ENCODE results near the gene CRNN. TPM values are rescaled to one million over a fixed set of nuclear protein-coding genes. Genes with fewer than 3 reads are reported as not detected.

The CRNN gene
- total and polyA plus RNA-seq, 2 experiments from 2014 or later, result not detected

GRCh38 chr1:152442301-152442700, 28.2 kb upstream of the CRNN start:
- Mint-ChIP-seq H3K27ac (no peak overlapping the region), H3K27me3 (ENCODE audit: insufficient read depth, low read depth, poor library complexity) (peaks cover 4% of the 10 kb centered on the region), H3K4me3 (no peak overlapping the region), H3K4me1 (no peaks in the 10 kb centered on the region), H3K36me3 (ENCODE audit: low read depth) (no peaks in the 10 kb centered on the region), H3K9me3 (no peaks in the 10 kb centered on the region)
- no peak overlapping the region for H3K4me3 ChIP-seq
- 0 out of 2 replicates have a peak overlapping the region, but pooled peaks have one; percentile 7 for H2AFZ ChIP-seq
- H3F3A ChIP-seq (replicated peaks; ENCODE audit: low read depth), result no peaks in the 10 kb centered on the region
- H3K9me2 ChIP-seq (ENCODE audit: insufficient read depth), result no peaks in the 10 kb centered on the region
- H3K79me2 ChIP-seq (replicated peaks; ENCODE audit: insufficient read depth), result no peaks in the 10 kb centered on the region
- no peak overlapping the region for H3K27ac ChIP-seq (ENCODE audit: low read depth)
- peaks cover 3% of the 10 kb centered on the region; the same call in 1 of the 2 replicates for H3K4me1 ChIP-seq (ENCODE audit: insufficient read depth)
- H4K20me1 ChIP-seq (replicated peaks; ENCODE audit: insufficient read depth), result no peaks in the 10 kb centered on the region
- H3K36me3 ChIP-seq (ENCODE audit: insufficient read depth), result no peaks in the 10 kb centered on the region
- ATAC-seq, result no peak
- no peaks in the 10 kb centered on the region for H3K27me3 ChIP-seq (ENCODE audit: insufficient read depth)
- no peak overlapping the region for H3K4me2 ChIP-seq
- no peak for DNase-seq (ENCODE audit: low spot score)
- TF ChIP-seq, protein P1, sequence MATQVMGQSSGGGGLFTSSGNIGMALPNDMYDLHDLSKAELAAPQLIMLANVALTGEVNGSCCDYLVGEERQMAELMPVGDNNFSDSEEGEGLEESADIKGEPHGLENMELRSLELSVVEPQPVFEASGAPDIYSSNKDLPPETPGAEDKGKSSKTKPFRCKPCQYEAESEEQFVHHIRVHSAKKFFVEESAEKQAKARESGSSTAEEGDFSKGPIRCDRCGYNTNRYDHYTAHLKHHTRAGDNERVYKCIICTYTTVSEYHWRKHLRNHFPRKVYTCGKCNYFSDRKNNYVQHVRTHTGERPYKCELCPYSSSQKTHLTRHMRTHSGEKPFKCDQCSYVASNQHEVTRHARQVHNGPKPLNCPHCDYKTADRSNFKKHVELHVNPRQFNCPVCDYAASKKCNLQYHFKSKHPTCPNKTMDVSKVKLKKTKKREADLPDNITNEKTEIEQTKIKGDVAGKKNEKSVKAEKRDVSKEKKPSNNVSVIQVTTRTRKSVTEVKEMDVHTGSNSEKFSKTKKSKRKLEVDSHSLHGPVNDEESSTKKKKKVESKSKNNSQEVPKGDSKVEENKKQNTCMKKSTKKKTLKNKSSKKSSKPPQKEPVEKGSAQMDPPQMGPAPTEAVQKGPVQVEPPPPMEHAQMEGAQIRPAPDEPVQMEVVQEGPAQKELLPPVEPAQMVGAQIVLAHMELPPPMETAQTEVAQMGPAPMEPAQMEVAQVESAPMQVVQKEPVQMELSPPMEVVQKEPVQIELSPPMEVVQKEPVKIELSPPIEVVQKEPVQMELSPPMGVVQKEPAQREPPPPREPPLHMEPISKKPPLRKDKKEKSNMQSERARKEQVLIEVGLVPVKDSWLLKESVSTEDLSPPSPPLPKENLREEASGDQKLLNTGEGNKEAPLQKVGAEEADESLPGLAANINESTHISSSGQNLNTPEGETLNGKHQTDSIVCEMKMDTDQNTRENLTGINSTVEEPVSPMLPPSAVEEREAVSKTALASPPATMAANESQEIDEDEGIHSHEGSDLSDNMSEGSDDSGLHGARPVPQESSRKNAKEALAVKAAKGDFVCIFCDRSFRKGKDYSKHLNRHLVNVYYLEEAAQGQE (IDR thresholded peaks at IDR 0.05; ENCODE audit: unreplicated experiment), result no peak
- TF ChIP-seq ZNF114 (CRISPR knock-in tag; IDR thresholded peaks at IDR 0.05) (no peak), ETS1 (IDR thresholded peaks at IDR 0.05) (no peak)
- TF ChIP-seq, protein P2, sequence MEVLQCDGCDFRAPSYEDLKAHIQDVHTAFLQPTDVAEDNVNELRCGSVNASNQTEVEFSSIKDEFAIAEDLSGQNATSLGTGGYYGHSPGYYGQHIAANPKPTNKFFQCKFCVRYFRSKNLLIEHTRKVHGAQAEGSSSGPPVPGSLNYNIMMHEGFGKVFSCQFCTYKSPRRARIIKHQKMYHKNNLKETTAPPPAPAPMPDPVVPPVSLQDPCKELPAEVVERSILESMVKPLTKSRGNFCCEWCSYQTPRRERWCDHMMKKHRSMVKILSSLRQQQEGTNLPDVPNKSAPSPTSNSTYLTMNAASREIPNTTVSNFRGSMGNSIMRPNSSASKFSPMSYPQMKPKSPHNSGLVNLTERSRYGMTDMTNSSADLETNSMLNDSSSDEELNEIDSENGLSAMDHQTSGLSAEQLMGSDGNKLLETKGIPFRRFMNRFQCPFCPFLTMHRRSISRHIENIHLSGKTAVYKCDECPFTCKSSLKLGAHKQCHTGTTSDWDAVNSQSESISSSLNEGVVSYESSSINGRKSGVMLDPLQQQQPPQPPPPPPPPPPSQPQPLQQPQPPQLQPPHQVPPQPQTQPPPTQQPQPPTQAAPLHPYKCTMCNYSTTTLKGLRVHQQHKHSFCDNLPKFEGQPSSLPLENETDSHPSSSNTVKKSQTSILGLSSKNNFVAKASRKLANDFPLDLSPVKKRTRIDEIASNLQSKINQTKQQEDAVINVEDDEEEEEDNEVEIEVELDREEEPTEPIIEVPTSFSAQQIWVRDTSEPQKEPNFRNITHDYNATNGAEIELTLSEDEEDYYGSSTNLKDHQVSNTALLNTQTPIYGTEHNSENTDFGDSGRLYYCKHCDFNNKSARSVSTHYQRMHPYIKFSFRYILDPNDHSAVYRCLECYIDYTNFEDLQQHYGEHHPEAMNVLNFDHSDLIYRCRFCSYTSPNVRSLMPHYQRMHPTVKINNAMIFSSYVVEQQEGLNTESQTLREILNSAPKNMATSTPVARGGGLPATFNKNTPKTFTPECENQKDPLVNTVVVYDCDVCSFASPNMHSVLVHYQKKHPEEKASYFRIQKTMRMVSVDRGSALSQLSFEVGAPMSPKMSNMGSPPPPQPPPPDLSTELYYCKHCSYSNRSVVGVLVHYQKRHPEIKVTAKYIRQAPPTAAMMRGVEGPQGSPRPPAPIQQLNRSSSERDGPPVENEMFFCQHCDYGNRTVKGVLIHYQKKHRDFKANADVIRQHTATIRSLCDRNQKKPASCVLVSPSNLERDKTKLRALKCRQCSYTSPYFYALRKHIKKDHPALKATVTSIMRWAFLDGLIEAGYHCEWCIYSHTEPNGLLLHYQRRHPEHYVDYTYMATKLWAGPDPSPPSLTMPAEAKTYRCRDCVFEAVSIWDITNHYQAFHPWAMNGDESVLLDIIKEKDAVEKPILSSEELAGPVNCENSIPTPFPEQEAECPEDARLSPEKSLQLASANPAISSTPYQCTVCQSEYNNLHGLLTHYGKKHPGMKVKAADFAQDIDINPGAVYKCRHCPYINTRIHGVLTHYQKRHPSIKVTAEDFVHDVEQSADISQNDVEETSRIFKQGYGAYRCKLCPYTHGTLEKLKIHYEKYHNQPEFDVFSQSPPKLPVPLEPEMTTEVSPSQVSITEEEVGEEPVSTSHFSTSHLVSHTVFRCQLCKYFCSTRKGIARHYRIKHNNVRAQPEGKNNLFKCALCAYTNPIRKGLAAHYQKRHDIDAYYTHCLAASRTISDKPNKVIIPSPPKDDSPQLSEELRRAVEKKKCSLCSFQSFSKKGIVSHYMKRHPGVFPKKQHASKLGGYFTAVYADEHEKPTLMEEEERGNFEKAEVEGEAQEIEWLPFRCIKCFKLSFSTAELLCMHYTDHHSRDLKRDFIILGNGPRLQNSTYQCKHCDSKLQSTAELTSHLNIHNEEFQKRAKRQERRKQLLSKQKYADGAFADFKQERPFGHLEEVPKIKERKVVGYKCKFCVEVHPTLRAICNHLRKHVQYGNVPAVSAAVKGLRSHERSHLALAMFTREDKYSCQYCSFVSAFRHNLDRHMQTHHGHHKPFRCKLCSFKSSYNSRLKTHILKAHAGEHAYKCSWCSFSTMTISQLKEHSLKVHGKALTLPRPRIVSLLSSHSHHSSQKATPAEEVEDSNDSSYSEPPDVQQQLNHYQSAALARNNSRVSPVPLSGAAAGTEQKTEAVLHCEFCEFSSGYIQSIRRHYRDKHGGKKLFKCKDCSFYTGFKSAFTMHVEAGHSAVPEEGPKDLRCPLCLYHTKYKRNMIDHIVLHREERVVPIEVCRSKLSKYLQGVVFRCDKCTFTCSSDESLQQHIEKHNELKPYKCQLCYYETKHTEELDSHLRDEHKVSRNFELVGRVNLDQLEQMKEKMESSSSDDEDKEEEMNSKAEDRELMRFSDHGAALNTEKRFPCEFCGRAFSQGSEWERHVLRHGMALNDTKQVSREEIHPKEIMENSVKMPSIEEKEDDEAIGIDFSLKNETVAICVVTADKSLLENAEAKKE (CRISPR knock-in tag; IDR thresholded peaks at IDR 0.05), result no peak
